ENCODE measurements around the gene ABAT. TPM values are rescaled to one million over a fixed set of nuclear protein-coding genes. Genes with fewer than 3 reads are reported as not detected.

ABAT gene
- total RNA-seq, 4 donors from 2014 or later: 5.5 to 8.4 (median 6.5) TPM

- TF ChIP-seq CTCF (IDR thresholded peaks at IDR 0.05): no peak
- DNase-seq (ENCODE audit: low spot score): no peak
- ATAC-seq (ENCODE audit: low FRiP score): no peak
These were observed 47.6 kb downstream of the ABAT start for GRCh38 chr16:8722025-8722348.

GRCh38 chr16:8725513-8726178 lies 51.2 kb downstream of the ABAT start:
- no peak for ATAC-seq (ENCODE audit: low FRiP score)
- DNase-seq (ENCODE audit: low spot score): no peak
- TF ChIP-seq CTCF (IDR thresholded peaks at IDR 0.05): no peak

GRCh38 chr16:8727131-8727806 lies 52.9 kb downstream of the ABAT start:
- ATAC-seq (ENCODE audit: low FRiP score): no peak
- DNase-seq (ENCODE audit: low spot score): no peak
- TF ChIP-seq CTCF (IDR thresholded peaks at IDR 0.05): no peak

GRCh38 chr16:8727857-8728618 lies 53.6 kb downstream of the ABAT start:
- no peak for TF ChIP-seq CTCF (IDR thresholded peaks at IDR 0.05)
- DNase-seq (ENCODE audit: low spot score) (no peak), ATAC-seq (ENCODE audit: low FRiP score) (no peak)

GRCh38 chr16:8729779-8730334 lies 55.4 kb downstream of the ABAT start:
- TF ChIP-seq CTCF (IDR thresholded peaks at IDR 0.05): no peak
- no peak for DNase-seq (ENCODE audit: low spot score)
- ATAC-seq (ENCODE audit: low FRiP score): peak; percentile 19

- no peak for DNase-seq (ENCODE audit: low spot score)
- ATAC-seq (ENCODE audit: low FRiP score): no peak
- no peak for TF ChIP-seq CTCF (IDR thresholded peaks at IDR 0.05)
These were observed 56.0 kb downstream of the ABAT start for GRCh38 chr16:8730335-8730915.

Data from omental fat pad (tissue), 4 donors.